Measurements from ENCODE around the gene FAM81B.

Gene FAM81B

GRCh38 chr5:95454536-95454935 is 63.4 kb downstream of the FAM81B start:
- in situ Hi-C loops (cut with MboI; ENCODE audit: low sequenced_read_pairs), result no loop called here

GRCh38 chr5:95460665-95461064 is 69.5 kb downstream of the FAM81B start:
- in situ Hi-C loops (cut with MboI; ENCODE audit: low sequenced_read_pairs), result no loop called here

GRCh38 chr5:95471487-95471886 is 80.3 kb downstream of the FAM81B start:
- in situ Hi-C loops (cut with MboI; ENCODE audit: low sequenced_read_pairs), result no loop called here

- in situ Hi-C loops (cut with MboI; ENCODE audit: low sequenced_read_pairs), result no loop called here
Measured at GRCh38 chr5:95471942-95472341, 80.8 kb downstream of the FAM81B start.

GRCh38 chr5:95484421-95484820 is 93.3 kb downstream of the FAM81B start:
- in situ Hi-C loops (cut with MboI; ENCODE audit: low sequenced_read_pairs), result no loop called here

- in situ Hi-C loops (cut with MboI; ENCODE audit: low sequenced_read_pairs), result no loop called here
Measured at GRCh38 chr5:95486191-95486590, 95.0 kb downstream of the FAM81B start.

- in situ Hi-C loops (cut with MboI; ENCODE audit: low sequenced_read_pairs), result no loop called here
Measured at GRCh38 chr5:95487880-95488279, 96.7 kb downstream of the FAM81B start.

Measured in HL-60/S4 (cell line).